Thyroid gland (tissue), 4 donors: ENCODE measurements around the gene COL23A1. TPM values are rescaled to one million over a fixed set of nuclear protein-coding genes. Genes with fewer than 3 reads are reported as not detected.

Source experiments
- DNase-seq, 2 donors: peaks; one replicate each; pipeline ENCODE4 v3.0.0-alpha.2; 2019
- H3K27ac ChIP-seq, 3 donors: fragments of 200-600 bp; sonication (generic); 1 replicate in 2 of 3; 2 replicates in 1 of 3; pipeline ENCODE4 v1.5.1; 2016 to 2019; ENCODE audit warnings: mild to moderate bottlenecking in 1 of 3, moderate library complexity in 1 of 3
- H3K27me3 ChIP-seq: fragments of 200-600 bp; sonication (generic); one replicate; pipeline ENCODE4 v1.5.1; 2019
- H3K36me3 ChIP-seq, 2 donors: fragments of 200-600 bp; sonication (generic); one replicate each; pipeline ENCODE4 v1.5.1; 2016 to 2019
- H3K4me1 ChIP-seq, 2 donors: fragments of 200-600 bp; sonication (generic); one replicate each; pipeline ENCODE4 v1.5.1; 2017 to 2019
- H3K4me3 ChIP-seq, 3 donors: fragments of 200-600 bp; sonication (generic); replicated peaks in 1 of 3; 1 replicate in 2 of 3; 2 replicates in 1 of 3; pipeline ENCODE4 v1.5.1; 2016; ENCODE audit warnings: mild to moderate bottlenecking in 1 of 3
- H3K9me3 ChIP-seq: fragments of 200-600 bp; sonication (generic); one replicate; pipeline ENCODE4 v1.5.1; 2017
- POLR2A ChIP-seq, 2 donors: fragments of 450-650 bp; IDR thresholded peaks; one replicate each; pipeline ENCODE4 v1.6.1; 2017; ENCODE audit warnings: antibody characterized with exemption in 2 of 2, mild to moderate bottlenecking in 2 of 2, moderate library complexity in 1 of 2
- WGBS, 2 donors: methylation state at CpG; one replicate each; pipeline ENCODE4 v1.1.5; 2017; 5-methylcytosine and 5-hydroxymethylcytosine counted together
- intact Hi-C: fragments of 100-400 bp; cut with DNase I; formaldehyde crosslinking; loops from one replicate; pipeline ENCODE4 v1.15.1; 2023
- total RNA-seq, 4 donors: library from RNA; depleted of rRNA; stranded (reverse); fragments of >200 nt; gene quantifications; one replicate each; pipeline ENCODE4 v1.2.3, GENCODE V29; 2016
- TF ChIP-seq, protein P1 (sequence below), 6 experiments: fragments of 200-600 bp in 3 of 6; fragments of 450-650 bp in 3 of 6; sonication (generic) in 3 of 6; IDR thresholded peaks; one replicate each; pipeline ENCODE4 v1.5.1; 2016 to 2019; ENCODE audit warnings: antibody characterized with exemption in 6 of 6, mild to moderate bottlenecking in 2 of 6, inconsistent platforms in 1 of 6, moderate library complexity in 1 of 6

The COL23A1 gene
- total RNA-seq, 4 donors from 2014 or later: 76.6 to 108 (median 95.7) TPM

DNA sequence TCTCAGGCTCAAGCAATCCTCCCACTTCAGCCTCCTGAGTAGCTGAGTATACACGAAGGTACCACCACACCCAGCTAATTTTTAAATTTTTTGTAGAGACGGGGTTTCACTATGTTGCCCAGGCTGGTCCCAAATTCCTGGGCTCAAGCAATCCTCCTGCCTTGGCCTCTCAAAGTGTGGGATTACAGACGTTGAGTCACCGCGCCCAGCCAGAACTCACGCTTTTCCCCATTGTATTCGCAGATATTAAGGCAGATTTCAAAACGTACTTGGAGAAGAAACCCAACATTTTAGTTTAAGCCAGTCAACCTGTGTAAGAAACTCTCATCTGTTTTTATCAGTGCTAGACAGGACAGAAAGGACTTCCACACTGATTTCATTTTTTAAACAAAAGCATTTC, 26.6 kb downstream of the COL23A1 start:
- Histone ChIP-seq H3K4me1 (peaks cover 3 to 9% of the 10 kb centered on the region in 2 donors), H3K36me3 (no peaks in the 10 kb centered on the region), H3K27me3 (no peaks in the 10 kb centered on the region), H3K27ac (no peak overlapping the region), H3K9me3 (no peaks in the 10 kb centered on the region), H3K4me3 (no peak overlapping the region)
- no peak for DNase-seq
- WGBS, 2 donors: 88 to 89% methylated on average over 8 of the region's 8 CpGs
- intact Hi-C loops: no loop called here
- TF ChIP-seq, protein P1, sequence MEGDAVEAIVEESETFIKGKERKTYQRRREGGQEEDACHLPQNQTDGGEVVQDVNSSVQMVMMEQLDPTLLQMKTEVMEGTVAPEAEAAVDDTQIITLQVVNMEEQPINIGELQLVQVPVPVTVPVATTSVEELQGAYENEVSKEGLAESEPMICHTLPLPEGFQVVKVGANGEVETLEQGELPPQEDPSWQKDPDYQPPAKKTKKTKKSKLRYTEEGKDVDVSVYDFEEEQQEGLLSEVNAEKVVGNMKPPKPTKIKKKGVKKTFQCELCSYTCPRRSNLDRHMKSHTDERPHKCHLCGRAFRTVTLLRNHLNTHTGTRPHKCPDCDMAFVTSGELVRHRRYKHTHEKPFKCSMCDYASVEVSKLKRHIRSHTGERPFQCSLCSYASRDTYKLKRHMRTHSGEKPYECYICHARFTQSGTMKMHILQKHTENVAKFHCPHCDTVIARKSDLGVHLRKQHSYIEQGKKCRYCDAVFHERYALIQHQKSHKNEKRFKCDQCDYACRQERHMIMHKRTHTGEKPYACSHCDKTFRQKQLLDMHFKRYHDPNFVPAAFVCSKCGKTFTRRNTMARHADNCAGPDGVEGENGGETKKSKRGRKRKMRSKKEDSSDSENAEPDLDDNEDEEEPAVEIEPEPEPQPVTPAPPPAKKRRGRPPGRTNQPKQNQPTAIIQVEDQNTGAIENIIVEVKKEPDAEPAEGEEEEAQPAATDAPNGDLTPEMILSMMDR (IDR thresholded peaks at IDR 0.05): no peak
- TF ChIP-seq POLR2A (IDR thresholded peaks at IDR 0.05): no peak

DNA sequence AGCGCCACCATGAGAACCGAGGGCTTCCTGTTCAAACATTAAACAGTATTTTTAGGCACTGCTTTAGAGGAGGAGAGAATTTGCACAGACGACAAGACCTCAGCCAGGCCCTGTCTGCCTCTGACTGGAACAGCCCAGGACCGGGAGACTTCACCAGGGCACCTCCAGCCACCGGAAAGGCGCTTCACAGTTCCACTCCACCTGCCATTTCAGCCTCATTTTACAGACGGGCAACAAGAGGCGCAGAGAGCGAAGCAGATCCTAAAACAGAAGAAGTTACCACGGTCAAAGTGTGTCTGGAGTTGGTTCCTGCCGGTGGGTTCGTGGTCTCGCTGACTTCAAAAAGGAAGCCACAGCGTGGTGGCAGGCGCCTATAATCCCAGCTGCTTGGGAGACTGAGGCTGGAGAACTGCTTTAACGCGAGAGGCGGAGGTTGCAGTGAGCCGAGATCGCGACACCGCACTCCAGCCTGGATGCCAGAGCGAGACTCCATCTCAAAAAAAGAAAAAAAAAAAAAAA, 28.4 kb downstream of the COL23A1 start:
- WGBS, 2 donors: 82 to 83% methylated on average over 23 of the region's 23 CpGs
- H3K27me3 ChIP-seq: no peaks in the 10 kb centered on the region
- H3K9me3 ChIP-seq: no peaks in the 10 kb centered on the region
- no peaks in the 10 kb centered on the region for H3K36me3 ChIP-seq
- DNase-seq: no peak
- no peak overlapping the region for H3K4me3 ChIP-seq
- H3K27ac ChIP-seq: no peak overlapping the region
- TF ChIP-seq, protein P1 (IDR thresholded peaks at IDR 0.05): no peak
- no peak for TF ChIP-seq POLR2A (IDR thresholded peaks at IDR 0.05)
- peaks cover 3 to 9% of the 10 kb centered on the region in 2 donors for H3K4me1 ChIP-seq
- intact Hi-C loops: no loop called here

DNA sequence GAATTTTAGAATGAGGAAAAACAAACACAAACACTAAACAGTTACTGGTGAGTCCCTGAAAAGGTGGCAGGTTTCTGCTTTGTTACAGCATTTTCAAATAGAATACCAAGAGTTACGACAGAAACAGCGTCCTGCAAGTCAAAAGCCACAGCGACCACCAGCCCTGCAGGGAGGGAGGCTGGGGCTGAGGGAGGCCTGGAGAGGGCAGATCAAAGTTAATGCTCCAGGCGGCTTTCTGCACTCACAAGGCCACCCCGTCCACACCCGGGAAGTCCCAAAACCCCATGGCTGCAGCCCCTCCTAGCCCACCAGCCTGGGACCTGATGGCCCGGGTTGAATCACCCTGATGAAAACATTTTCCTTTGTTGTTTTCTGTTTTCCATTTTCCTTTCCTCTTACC, 29.3 kb downstream of the COL23A1 start:
- DNase-seq: no peak
- intact Hi-C loops: no loop called here
- Histone ChIP-seq H3K9me3 (no peaks in the 10 kb centered on the region), H3K27ac (no peak overlapping the region), H3K36me3 (no peaks in the 10 kb centered on the region), H3K27me3 (no peaks in the 10 kb centered on the region), H3K4me1 (peaks cover 3 to 9% of the 10 kb centered on the region in 2 donors), H3K4me3 (no peak overlapping the region)
- 91 to 96% methylated on average over 7 of the region's 7 CpGs for WGBS, 2 donors
- TF ChIP-seq, protein P1 (IDR thresholded peaks at IDR 0.05): no peak
- TF ChIP-seq POLR2A (IDR thresholded peaks at IDR 0.05): no peak

DNA sequence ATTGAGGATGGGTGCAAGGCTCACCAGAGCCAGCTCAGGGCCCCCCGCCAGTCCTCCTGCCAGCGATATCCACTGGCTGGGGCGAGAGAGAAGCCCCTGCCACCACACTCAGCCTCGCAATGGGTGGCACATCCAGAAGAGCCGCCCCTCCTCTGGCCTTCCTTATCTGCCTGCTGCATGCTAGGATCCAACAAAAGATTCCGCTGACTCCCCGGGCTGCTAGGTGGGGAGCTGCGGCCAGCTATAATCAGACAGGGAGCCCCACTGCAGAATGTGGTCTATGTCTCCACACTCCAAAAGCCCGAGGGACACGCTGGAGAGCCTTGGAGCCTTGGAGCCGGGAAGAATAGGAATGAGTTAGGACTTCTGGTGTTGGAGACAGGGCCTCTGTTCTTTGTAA, 32.8 kb downstream of the COL23A1 start:
- TF ChIP-seq POLR2A (IDR thresholded peaks at IDR 0.05): no peak
- TF ChIP-seq, protein P1 (IDR thresholded peaks at IDR 0.05): no peak
- intact Hi-C loops: no loop called here
- 87 to 91% methylated on average over 7 to 11 of the region's 11 CpGs for WGBS, 2 donors

DNA sequence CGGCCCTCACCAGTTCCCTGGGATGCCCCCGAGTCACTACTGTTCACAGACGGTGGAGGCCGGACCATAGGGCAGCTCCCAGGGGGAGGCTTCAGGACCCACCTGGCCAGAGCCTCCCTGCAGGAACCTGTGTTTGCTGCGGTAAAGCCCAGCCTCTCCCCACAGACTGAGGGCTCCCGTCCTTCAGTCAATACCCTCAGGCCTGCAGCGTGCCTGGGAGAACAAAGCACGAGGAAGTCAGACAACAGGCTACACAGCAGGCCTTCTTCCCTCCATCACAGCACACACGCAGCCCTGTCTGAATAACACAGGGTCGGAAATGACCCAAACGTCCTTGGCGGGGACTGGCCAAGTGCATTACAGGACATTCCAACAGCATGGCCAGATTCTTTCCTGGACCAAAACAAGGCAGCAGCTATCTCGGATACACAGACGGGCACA, 34.4 kb downstream of the COL23A1 start:
- no peak overlapping the region for H3K4me3 ChIP-seq

More for the DNA sequence above, 32.8 kb downstream of the COL23A1 start:
- DNase-seq: no peak
- H3K4me3 ChIP-seq: no peak overlapping the region
- H3K9me3 ChIP-seq: no peaks in the 10 kb centered on the region
- no peaks in the 10 kb centered on the region for H3K27me3 ChIP-seq
- H3K36me3 ChIP-seq: no peaks in the 10 kb centered on the region
- no peak overlapping the region for H3K27ac ChIP-seq
- peaks cover 5 to 14% of the 10 kb centered on the region in 2 donors for H3K4me1 ChIP-seq

More for the DNA sequence above, 34.4 kb downstream of the COL23A1 start:
- no peak for TF ChIP-seq POLR2A (IDR thresholded peaks at IDR 0.05)
- TF ChIP-seq, protein P1 (IDR thresholded peaks at IDR 0.05): no peak
- DNase-seq: no peak
- Histone ChIP-seq H3K27ac (no peak overlapping the region), H3K9me3 (no peaks in the 10 kb centered on the region), H3K4me1 (peaks cover 5 to 24% of the 10 kb centered on the region in 2 donors), H3K36me3 (no peaks in the 10 kb centered on the region), H3K27me3 (no peaks in the 10 kb centered on the region)
- 80 to 91% methylated on average over 14 of the region's 14 CpGs for WGBS, 2 donors
- intact Hi-C loops: no loop called here
